ENCODE measurements around the gene GRHL1. TPM values are rescaled to one million over a fixed set of nuclear protein-coding genes. Genes with fewer than 3 reads are reported as not detected.

GRHL1 gene, protein sequence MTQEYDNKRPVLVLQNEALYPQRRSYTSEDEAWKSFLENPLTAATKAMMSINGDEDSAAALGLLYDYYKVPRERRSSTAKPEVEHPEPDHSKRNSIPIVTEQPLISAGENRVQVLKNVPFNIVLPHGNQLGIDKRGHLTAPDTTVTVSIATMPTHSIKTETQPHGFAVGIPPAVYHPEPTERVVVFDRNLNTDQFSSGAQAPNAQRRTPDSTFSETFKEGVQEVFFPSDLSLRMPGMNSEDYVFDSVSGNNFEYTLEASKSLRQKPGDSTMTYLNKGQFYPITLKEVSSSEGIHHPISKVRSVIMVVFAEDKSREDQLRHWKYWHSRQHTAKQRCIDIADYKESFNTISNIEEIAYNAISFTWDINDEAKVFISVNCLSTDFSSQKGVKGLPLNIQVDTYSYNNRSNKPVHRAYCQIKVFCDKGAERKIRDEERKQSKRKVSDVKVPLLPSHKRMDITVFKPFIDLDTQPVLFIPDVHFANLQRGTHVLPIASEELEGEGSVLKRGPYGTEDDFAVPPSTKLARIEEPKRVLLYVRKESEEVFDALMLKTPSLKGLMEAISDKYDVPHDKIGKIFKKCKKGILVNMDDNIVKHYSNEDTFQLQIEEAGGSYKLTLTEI
- total RNA-seq, result 1 to 10 TPM in 2 of 4 donors, under 1 TPM in 2; 0.24 to 2.8 (median 1.4) TPM

- no peaks in the 10 kb centered on the region for H3K36me3 ChIP-seq
- intact Hi-C loops (cut with DNase I; ENCODE audit: low total_unique reads), result no loop called here
- DNase-seq, result peak; percentile 85 to 91
- no peaks in the 10 kb centered on the region for H3K9me3 ChIP-seq
- H3K27ac ChIP-seq, result peak within 1 kb of the TSS in 1 of 2 donors; percentile 42
- H3K27me3 ChIP-seq, result no peaks in the 10 kb centered on the region
- peak within 1 kb of the TSS; percentile 51 for H3K4me3 ChIP-seq
- TF ChIP-seq, protein P1, sequence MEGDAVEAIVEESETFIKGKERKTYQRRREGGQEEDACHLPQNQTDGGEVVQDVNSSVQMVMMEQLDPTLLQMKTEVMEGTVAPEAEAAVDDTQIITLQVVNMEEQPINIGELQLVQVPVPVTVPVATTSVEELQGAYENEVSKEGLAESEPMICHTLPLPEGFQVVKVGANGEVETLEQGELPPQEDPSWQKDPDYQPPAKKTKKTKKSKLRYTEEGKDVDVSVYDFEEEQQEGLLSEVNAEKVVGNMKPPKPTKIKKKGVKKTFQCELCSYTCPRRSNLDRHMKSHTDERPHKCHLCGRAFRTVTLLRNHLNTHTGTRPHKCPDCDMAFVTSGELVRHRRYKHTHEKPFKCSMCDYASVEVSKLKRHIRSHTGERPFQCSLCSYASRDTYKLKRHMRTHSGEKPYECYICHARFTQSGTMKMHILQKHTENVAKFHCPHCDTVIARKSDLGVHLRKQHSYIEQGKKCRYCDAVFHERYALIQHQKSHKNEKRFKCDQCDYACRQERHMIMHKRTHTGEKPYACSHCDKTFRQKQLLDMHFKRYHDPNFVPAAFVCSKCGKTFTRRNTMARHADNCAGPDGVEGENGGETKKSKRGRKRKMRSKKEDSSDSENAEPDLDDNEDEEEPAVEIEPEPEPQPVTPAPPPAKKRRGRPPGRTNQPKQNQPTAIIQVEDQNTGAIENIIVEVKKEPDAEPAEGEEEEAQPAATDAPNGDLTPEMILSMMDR (IDR thresholded peaks at IDR 0.05), result peak in 1 of 4 experiments; percentile 3
- TF ChIP-seq POLR2A (IDR thresholded peaks at IDR 0.05), result peak in 1 of 2 donors; percentile 38
- peaks cover 0 to 6% of the 10 kb centered on the region in 2 donors for H3K4me1 ChIP-seq
These were observed at the start of gene GRHL1 for GRCh38 chr2:9951522-9952285. GRHL1 (plus strand) TSS chr2:9951693; CDS start chr2:9951834, 141 bp downstream.

GRCh38 chr2:9905413-9905812 lies 46.1 kb upstream of the GRHL1 start:
- Histone ChIP-seq H3K4me3 (no peak overlapping the region), H3K9me3 (no peaks in the 10 kb centered on the region), H3K27ac (no peak overlapping the region), H3K36me3 (no peaks in the 10 kb centered on the region), H3K27me3 (no peaks in the 10 kb centered on the region), H3K4me1 (no peaks in the 10 kb centered on the region)
- intact Hi-C loops (cut with DNase I; ENCODE audit: low total_unique reads), result no loop called here
- TF ChIP-seq POLR2A (IDR thresholded peaks at IDR 0.05), result no peak
- TF ChIP-seq, protein P1 (IDR thresholded peaks at IDR 0.05), result no peak
- DNase-seq, result no peak

GRCh38 chr2:9907402-9907801 lies 44.1 kb upstream of the GRHL1 start:
- no peak overlapping the region for H3K27ac ChIP-seq
- H3K9me3 ChIP-seq, result no peaks in the 10 kb centered on the region
- no peak for TF ChIP-seq POLR2A (IDR thresholded peaks at IDR 0.05)
- TF ChIP-seq, protein P1 (IDR thresholded peaks at IDR 0.05), result no peak
- H3K4me1 ChIP-seq, result no peaks in the 10 kb centered on the region
- H3K4me3 ChIP-seq, result no peak overlapping the region
- H3K27me3 ChIP-seq, result no peaks in the 10 kb centered on the region
- intact Hi-C loops (cut with DNase I; ENCODE audit: low total_unique reads), result no loop called here
- H3K36me3 ChIP-seq, result no peaks in the 10 kb centered on the region
- DNase-seq, result no peak

DNA sequence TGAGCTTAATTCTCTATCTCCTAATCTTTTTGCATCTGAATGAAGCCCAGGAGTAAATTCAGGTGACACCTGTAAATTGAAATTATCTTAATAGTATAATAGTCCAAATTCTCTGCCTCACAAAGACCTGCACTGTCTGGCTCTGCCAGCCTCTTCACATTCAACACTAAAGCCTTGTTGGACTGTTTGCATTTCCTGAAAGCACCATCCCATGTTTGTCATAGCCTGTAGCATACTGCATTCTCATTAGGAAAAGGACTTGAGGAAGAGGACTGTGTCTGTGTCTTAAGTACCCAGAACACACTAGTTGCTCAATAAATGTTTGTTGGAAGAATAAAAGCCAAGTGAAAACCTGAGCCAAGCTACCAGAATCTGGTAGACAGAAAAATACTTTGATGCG lies 42.9 kb upstream of the GRHL1 start:
- no peaks in the 10 kb centered on the region for H3K9me3 ChIP-seq
- H3K4me1 ChIP-seq, result no peaks in the 10 kb centered on the region
- no peak for TF ChIP-seq POLR2A (IDR thresholded peaks at IDR 0.05)
- TF ChIP-seq, protein P1 (IDR thresholded peaks at IDR 0.05), result no peak
- DNase-seq, result no peak
- intact Hi-C loops (cut with DNase I; ENCODE audit: low total_unique reads), result no loop called here
- no peak overlapping the region for H3K27ac ChIP-seq
- H3K4me3 ChIP-seq, result no peak overlapping the region
- no peaks in the 10 kb centered on the region for H3K27me3 ChIP-seq
- no peaks in the 10 kb centered on the region for H3K36me3 ChIP-seq
